Spleen (tissue), 7 donors: Measurements from ENCODE around the gene CHD9NB.

Experiments
- CTCF ChIP-seq, 11 experiments: fragments of 200-600 bp in 7 of 11; fragments of 450-650 bp in 4 of 11; sonication (generic) in 4 of 11; IDR thresholded peaks in 8 of 11; conservative IDR thresholded peaks in 3 of 11; 1 replicate in 7 of 11; 2 replicates in 4 of 11; pipeline versions ENCODE4 v1.4.0 to v1.8.0; 2016 to 2021; ENCODE audit warnings: antibody characterized with exemption in 11 of 11, inconsistent platforms in 4 of 11, mild to moderate bottlenecking in 1 of 11
- POLR2A ChIP-seq, 3 donors: fragments of 450-650 bp; IDR thresholded peaks; one replicate each; pipeline ENCODE4 v1.5.1; 2017; ENCODE audit warnings: antibody characterized with exemption in 3 of 3, mild to moderate bottlenecking in 1 of 3
- POLR2AphosphoS5 ChIP-seq, 3 donors: sonication (generic); formaldehyde crosslinking; IDR thresholded peaks; one replicate each; pipeline ENCODE4 v1.5.1; 2017; ENCODE audit warnings: antibody characterized with exemption in 3 of 3
- donor health status: DM: no; HTN: no; CAD: no; lungs with moderate emphysema.
- donor health status: DM: no; HTN: no; CAD: no.
- donor health status: DM: no; HTN: no; CAD: no.

DNA sequence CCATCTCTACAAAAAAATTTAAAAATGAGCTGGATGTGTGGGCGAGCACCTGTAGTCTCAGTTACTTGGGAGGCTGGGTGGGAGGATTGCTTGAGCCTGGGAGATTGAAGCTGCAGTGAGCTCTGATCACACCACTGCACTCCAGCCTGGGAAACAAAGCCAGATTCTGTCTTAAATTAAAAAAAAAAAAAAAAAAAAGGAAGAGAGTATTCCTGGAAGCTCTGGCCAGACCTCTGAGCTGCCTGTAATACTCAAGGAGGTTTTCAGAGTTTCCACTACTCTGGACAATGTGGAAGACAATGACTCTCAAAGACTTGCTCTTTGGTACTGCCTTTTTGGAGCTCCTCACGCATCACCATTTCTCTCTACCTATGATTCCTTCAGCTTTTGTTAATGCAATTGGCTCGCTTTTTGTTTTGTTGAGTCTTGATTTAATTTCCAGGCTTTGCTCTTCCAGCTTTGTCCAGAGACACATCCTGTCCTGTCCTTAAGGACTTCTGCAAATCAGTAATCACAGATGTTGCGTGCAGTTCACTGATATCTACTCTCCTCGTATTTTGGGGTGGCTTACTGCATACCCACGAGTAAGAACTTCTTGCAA, 12.9 kb upstream of the CHD9NB start:
- TF ChIP-seq CTCF (IDR thresholded peaks at IDR 0.05 in 8 of 11, conservative IDR thresholded peaks at IDR 0.05 in 3 of 11) (no peak), POLR2A (IDR thresholded peaks at IDR 0.05) (no peak), POLR2AphosphoS5 (IDR thresholded peaks at IDR 0.05) (no peak)
